Ectodermal cell (in vitro differentiated cells): ENCODE results near the gene HOXA10. TPM values are rescaled to one million over a fixed set of nuclear protein-coding genes. Genes with fewer than 3 reads are reported as not detected.

Experiments
- H3K27ac ChIP-seq: 2 replicates; pipeline ENCODE4 v1.7.0; 2013; ENCODE audit warnings: mild to moderate bottlenecking, low read depth, low read length; ENCODE audit not compliant: insufficient read depth, poor library complexity, severe bottlenecking
- H3K27me3 ChIP-seq: 2 replicates; pipeline ENCODE4 v1.7.0; 2013; ENCODE audit warnings: mild to moderate bottlenecking, low read length; ENCODE audit not compliant: insufficient read depth, control insufficient read depth, poor library complexity, severe bottlenecking
- H3K36me3 ChIP-seq: one replicate; pipeline ENCODE4 v1.7.0; 2013; ENCODE audit warnings: low read length; ENCODE audit not compliant: control insufficient read depth, insufficient read depth
- H3K4me1 ChIP-seq: one replicate; pipeline ENCODE4 v1.7.0; 2013; ENCODE audit warnings: low read length; ENCODE audit not compliant: control insufficient read depth, insufficient read depth
- H3K4me3 ChIP-seq: 2 replicates; pipeline ENCODE4 v1.7.0; 2013; ENCODE audit warnings: low read depth, low read length, control low read depth; ENCODE audit not compliant: insufficient read depth
- H3K9me3 ChIP-seq: 2 replicates; pipeline ENCODE4 v1.7.0; 2013; ENCODE audit warnings: mild to moderate bottlenecking, low read length, moderate library complexity; ENCODE audit not compliant: control insufficient read depth
- WGBS, 2 experiments: methylation state at CpG; one replicate each; pipeline ENCODE4 v1.1.7; 2013; ENCODE audit warnings: missing lambda C conversion rate in 2 of 2; 5-methylcytosine and 5-hydroxymethylcytosine counted together
- polyA plus RNA-seq, 4 experiments: library from polyadenylated mRNA; stranded (reverse); fragments of 50-300 nt; gene quantifications; one replicate each; pipeline ENCODE4 v1.2.3, GENCODE V29; 2013

The HOXA10 gene
- not detected for polyA plus RNA-seq (2013, experiment 1 of 4)
- not detected for polyA plus RNA-seq (2013, experiment 2 of 4)
- polyA plus RNA-seq (2013, experiment 3 of 4), result not detected
- polyA plus RNA-seq (2013, experiment 4 of 4), result not detected

GRCh38 chr7:27173956-27174873 is at the start of gene HOXA10:
Gene HOXA10 (minus strand): TSS chr7:27174320. CDS start chr7:27174306, 14 bp downstream.
- Histone ChIP-seq H3K27me3 (peaks cover 100% of the 10 kb centered on the region), H3K36me3 (no peaks in the 10 kb centered on the region), H3K9me3 (no peaks in the 10 kb centered on the region), H3K4me3 (no peak within 1 kb of the TSS), H3K4me1 (no peaks in the 10 kb centered on the region), H3K27ac (no peak within 1 kb of the TSS)
- 6% methylated on average over 82 of the region's 82 CpGs for WGBS, 2 experiments

DNA sequence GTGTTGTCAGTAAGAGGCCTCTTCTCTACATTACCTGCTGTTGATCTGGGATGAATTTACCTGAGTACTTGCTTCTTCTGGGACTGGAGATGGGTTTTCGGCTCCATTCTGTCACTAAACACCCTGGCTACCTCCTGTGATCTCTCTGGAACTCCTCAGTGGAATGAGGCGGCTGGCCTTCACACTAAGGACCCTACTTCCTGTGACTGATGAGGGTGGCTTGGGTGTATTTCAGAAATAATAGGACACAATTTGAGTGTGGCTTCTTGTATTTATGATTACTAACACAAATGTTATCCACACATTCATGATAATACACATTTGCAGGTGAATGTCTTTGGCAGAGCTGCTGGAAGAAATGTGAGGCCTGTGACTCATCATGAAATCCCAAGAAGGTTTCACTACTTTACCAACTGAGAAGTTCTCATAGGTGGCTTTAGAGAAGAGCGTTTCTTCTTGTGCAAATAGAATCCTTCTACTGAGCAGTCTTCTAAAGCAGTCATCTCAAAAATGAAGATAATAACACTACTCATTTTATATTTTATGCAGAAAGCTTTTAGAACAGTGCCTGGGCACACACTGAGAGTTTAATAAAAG is 47.2 kb upstream of the HOXA10 start:
- Histone ChIP-seq H3K27me3 (peaks cover 85% of the 10 kb centered on the region), H3K9me3 (no peaks in the 10 kb centered on the region), H3K4me1 (no peaks in the 10 kb centered on the region), H3K4me3 (no peak overlapping the region), H3K36me3 (no peaks in the 10 kb centered on the region), H3K27ac (no peak overlapping the region)
- 89 to 90% methylated on average over 2 to 3 of the region's 3 CpGs for WGBS, 2 experiments

GRCh38 chr7:27220440-27220955 is 46.4 kb upstream of the HOXA10 start:
- WGBS, 2 experiments, result 87 to 90% methylated on average over 45 of the region's 45 CpGs
- H3K4me1 ChIP-seq, result no peaks in the 10 kb centered on the region
- H3K4me3 ChIP-seq, result no peak overlapping the region
- H3K27me3 ChIP-seq, result peaks cover 85% of the 10 kb centered on the region
- no peak overlapping the region for H3K27ac ChIP-seq
- no peaks in the 10 kb centered on the region for H3K36me3 ChIP-seq
- H3K9me3 ChIP-seq, result no peaks in the 10 kb centered on the region

GRCh38 chr7:27219821-27220220 is 45.7 kb upstream of the HOXA10 start:
- no peak overlapping the region for H3K27ac ChIP-seq
- H3K36me3 ChIP-seq, result no peaks in the 10 kb centered on the region
- no peaks in the 10 kb centered on the region for H3K4me1 ChIP-seq
- no peak overlapping the region for H3K4me3 ChIP-seq
- 86 to 92% methylated on average over 4 of the region's 4 CpGs for WGBS, 2 experiments
- no peaks in the 10 kb centered on the region for H3K9me3 ChIP-seq
- H3K27me3 ChIP-seq, result peaks cover 85% of the 10 kb centered on the region

GRCh38 chr7:27217951-27218350 is 43.8 kb upstream of the HOXA10 start:
- Histone ChIP-seq H3K4me1 (peaks cover 7% of the 10 kb centered on the region), H3K36me3 (no peaks in the 10 kb centered on the region), H3K27ac (no peak overlapping the region), H3K27me3 (peaks cover 85% of the 10 kb centered on the region), H3K9me3 (no peaks in the 10 kb centered on the region), H3K4me3 (no peak overlapping the region)

DNA sequence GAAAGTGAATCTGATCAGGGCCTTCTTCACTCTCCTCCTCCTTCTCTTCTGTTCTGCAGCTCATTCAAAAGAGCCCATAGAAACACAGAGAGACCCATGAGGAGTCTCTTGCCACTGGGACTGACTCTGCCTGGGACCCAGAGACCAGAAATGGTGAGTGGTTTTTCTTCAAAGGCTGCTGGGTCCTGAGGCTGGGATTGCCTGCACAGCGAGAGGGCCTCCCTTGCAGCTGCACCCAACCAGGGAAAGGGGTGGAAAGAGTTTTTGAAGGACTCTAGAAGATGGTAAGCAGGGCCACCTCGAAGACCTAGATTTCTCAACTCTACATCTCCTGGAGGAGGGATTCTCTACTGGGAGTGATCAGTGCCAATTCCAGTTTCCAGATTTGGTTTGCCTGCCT is 41.2 kb upstream of the HOXA10 start:
- Histone ChIP-seq H3K9me3 (no peaks in the 10 kb centered on the region), H3K27me3 (peaks cover 85% of the 10 kb centered on the region), H3K27ac (no peak overlapping the region), H3K4me3 (no peak overlapping the region), H3K36me3 (no peaks in the 10 kb centered on the region), H3K4me1 (peaks cover 8% of the 10 kb centered on the region)
- WGBS, 2 experiments, result 88 to 89% methylated on average over 2 of the region's 2 CpGs

GRCh38 chr7:27214239-27214950 is 40.3 kb upstream of the HOXA10 start:
- Histone ChIP-seq H3K9me3 (no peaks in the 10 kb centered on the region), H3K27ac (no peak overlapping the region), H3K36me3 (no peaks in the 10 kb centered on the region), H3K4me3 (no peak overlapping the region), H3K4me1 (peaks cover 8% of the 10 kb centered on the region), H3K27me3 (peaks cover 85% of the 10 kb centered on the region)
- WGBS, 2 experiments, result 19 to 26% methylated on average over 8 of the region's 8 CpGs

DNA sequence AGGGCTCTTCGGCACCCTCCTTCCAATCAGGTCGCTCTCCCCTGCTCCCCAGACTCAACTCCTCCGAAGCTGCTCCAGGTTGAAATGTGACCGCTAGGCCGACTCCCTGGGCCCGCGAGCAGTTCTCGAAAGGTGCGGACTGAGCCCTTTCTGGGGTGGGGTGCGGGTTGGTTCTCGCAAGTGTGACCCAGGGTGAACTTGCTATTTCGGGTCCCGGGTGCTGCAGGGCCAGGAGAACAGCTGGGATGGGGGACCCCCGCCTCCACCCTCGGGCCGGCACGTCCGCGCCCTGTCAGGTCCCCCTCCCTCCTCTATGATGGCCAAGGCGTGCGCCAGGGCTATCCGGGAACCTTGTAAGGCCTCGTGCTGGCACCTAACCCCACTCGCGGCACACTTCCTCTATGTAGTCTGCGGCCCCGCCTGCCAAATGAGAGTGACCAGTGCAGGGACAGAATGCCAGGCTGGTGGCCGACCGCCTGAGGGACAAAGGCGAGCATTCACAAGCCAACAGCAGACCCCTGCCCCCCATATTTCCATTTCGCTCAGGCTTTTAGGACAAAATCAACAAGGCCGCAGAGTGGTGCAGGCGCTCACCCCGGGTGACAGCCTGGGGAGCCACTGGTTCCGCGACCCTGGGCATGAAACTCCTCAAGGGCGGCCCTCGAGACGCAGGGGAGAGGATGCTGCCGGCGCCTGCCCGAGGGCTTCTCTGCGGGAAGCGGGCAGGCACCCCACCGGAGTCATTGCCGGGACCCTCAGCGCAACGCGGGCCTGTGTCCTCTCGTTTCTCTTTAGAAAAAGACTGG is 39.5 kb upstream of the HOXA10 start:
- Histone ChIP-seq H3K27me3 (peaks cover 89% of the 10 kb centered on the region), H3K4me1 (peaks cover 8% of the 10 kb centered on the region), H3K9me3 (no peaks in the 10 kb centered on the region), H3K4me3 (no peak overlapping the region), H3K27ac (no peak overlapping the region), H3K36me3 (no peaks in the 10 kb centered on the region)
- WGBS, 2 experiments, result 14 to 18% methylated on average over 50 of the region's 50 CpGs

DNA sequence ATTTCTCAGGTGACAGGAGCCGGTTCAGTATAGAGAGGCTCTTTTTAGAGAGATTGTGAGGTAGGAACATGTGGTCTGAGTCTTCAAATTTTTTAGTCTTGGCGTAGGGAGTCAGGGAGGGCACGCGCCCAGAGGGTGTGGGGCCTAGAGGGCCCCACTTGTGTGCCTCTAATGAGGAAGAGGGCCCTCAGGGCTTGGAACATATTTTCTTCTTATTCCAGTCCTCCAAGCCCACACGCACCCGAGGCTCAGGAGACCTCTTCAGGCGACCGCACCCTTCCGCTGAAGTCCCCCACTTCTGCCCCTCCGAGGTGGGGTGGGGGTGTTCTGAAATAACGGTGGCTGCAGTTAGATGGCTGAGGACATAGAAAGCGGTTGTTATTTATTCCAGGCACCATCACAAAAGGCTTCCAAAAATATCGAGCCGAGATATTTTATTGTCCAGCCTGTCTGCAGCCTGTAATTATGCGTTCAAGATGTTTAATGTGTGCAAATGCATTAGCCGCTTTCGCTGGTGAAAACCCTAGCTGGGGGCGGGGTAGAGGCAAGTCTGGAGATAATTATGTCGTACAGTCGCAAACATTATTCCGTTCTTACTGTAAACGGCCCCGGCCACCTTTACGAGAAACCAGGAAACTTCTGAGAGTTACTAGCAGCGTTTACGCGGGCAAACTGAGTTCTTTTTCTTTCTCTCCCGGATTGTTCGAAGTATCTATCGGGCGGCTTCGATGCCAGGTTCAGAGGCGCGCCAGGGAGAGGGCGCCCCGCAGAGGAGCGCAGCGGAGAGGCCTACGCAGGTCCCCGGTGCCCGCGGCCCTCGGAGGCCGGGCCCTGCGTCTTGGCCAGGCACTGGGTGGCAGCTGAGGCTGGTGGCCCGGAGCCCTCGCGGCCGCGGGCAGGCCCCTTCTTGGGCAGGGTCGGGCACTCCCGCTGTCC is 38.6 kb upstream of the HOXA10 start:
- Histone ChIP-seq H3K9me3 (no peaks in the 10 kb centered on the region), H3K27me3 (peaks cover 98% of the 10 kb centered on the region), H3K27ac (no peak overlapping the region), H3K36me3 (no peaks in the 10 kb centered on the region), H3K4me3 (no peak overlapping the region), H3K4me1 (peaks cover 10% of the 10 kb centered on the region)
- WGBS, 2 experiments, result 25 to 29% methylated on average over 52 of the region's 52 CpGs
